ENCODE measurements around the gene CRY2. TPM values are rescaled to one million over a fixed set of nuclear protein-coding genes. Genes with fewer than 3 reads are reported as not detected.

CRY2 gene
- total and polyA plus RNA-seq, 7 experiments from 2014 or later, result 26.9 to 202 (median 66.0) TPM

Other genes with a start within 250 kb of the CRY2 start
- not detected for gene CHST1, start 181.9 kb upstream of the CRY2 start, total RNA-seq
- gene CHST1, start 181.9 kb upstream of the CRY2 start, polyA plus RNA-seq, result not detected
- 10 to 100 TPM in 4 of 5 experiments, 1 to 10 TPM in 1; 7.9 to 22.8 (median 14.2) TPM for gene SLC35C1, start 42.3 kb upstream of the CRY2 start, total RNA-seq
- 10 to 100 TPM; 10.3 to 13.9 TPM for gene SLC35C1, start 42.3 kb upstream of the CRY2 start, polyA plus RNA-seq
- gene MAPK8IP1, start 38.2 kb downstream of the CRY2 start, total RNA-seq, result 1 to 10 TPM in 2 of 5 experiments, under 1 TPM in 3; 0.65 to 7.0 (median 0.92) TPM
- gene MAPK8IP1, start 38.2 kb downstream of the CRY2 start, polyA plus RNA-seq, result not detected
- 1 to 10 TPM; 3.4 to 8.2 (median 4.6) TPM for gene FREY1, start 59.8 kb downstream of the CRY2 start, total RNA-seq
- not detected for gene FREY1, start 59.8 kb downstream of the CRY2 start, polyA plus RNA-seq
- gene PEX16, start 70.4 kb downstream of the CRY2 start, total RNA-seq, result 10 to 100 TPM; 48.2 to 64.3 (median 58.1) TPM
- gene PEX16, start 70.4 kb downstream of the CRY2 start, polyA plus RNA-seq, result 10 to 100 TPM; 52.9 to 56.7 TPM
- gene LARGE2, start 75.2 kb downstream of the CRY2 start, total RNA-seq, result 1 to 10 TPM in 4 of 5 experiments, not detected in 1; 1.2 to 4.8 (median 3.2) TPM
- gene LARGE2, start 75.2 kb downstream of the CRY2 start, polyA plus RNA-seq, result under 1 TPM; 0.24 to 0.77 TPM

Measured in naive thymus-derived CD4-positive, alpha-beta T cell (primary cell).